ENCODE measurements around the gene EPG5.
A peak's percentile ranks its signal among the peaks of the same experiment; 100 is the strongest.
"Not testable (repeated sequence)": the region's sequence is repeated elsewhere in the genome, so short reads cannot be mapped to it uniquely, and the experiment has no call there.

EPG5 gene

GRCh38 chr18:45976974-45977373 is 9.8 kb upstream of the EPG5 start:
- no peak for TF ChIP-seq CTCF (IDR thresholded peaks at IDR 0.05; ENCODE audit: extremely low read depth, missing control alignments)

GRCh38 chr18:45976566-45976965 is 9.4 kb upstream of the EPG5 start:
- TF ChIP-seq CTCF (IDR thresholded peaks at IDR 0.05; ENCODE audit: extremely low read depth, missing control alignments): no peak
- no peak for DNase-seq (ENCODE audit: low spot score)

More at GRCh38 chr18:45976974-45977373, 9.8 kb upstream of the EPG5 start:
- no peak for DNase-seq (ENCODE audit: low spot score)

- DNase-seq (ENCODE audit: low spot score): peak; percentile 46
- TF ChIP-seq CTCF (IDR thresholded peaks at IDR 0.05; ENCODE audit: extremely low read depth, missing control alignments): peak; percentile 51
These were observed 7.0 kb upstream of the EPG5 start for GRCh38 chr18:45974088-45974536.

- not testable (repeated sequence) for DNase-seq (ENCODE audit: low spot score)
These were observed 2.2 kb downstream of the EPG5 start for GRCh38 chr18:45964913-45965312.

GRCh38 chr18:45962866-45963265 is 4.3 kb downstream of the EPG5 start:
- no peak for TF ChIP-seq CTCF (IDR thresholded peaks at IDR 0.05; ENCODE audit: extremely low read depth, missing control alignments)
- no peak for DNase-seq (ENCODE audit: low spot score)

- DNase-seq (ENCODE audit: low spot score): no peak
- no peak for TF ChIP-seq CTCF (IDR thresholded peaks at IDR 0.05; ENCODE audit: extremely low read depth, missing control alignments)
These were observed 4.7 kb downstream of the EPG5 start for GRCh38 chr18:45962461-45962860.

- not testable (repeated sequence) for DNase-seq (ENCODE audit: low spot score)
These were observed 7.6 kb downstream of the EPG5 start for GRCh38 chr18:45959484-45959883.

GRCh38 chr18:45958730-45959129 is 8.4 kb downstream of the EPG5 start:
- TF ChIP-seq CTCF (IDR thresholded peaks at IDR 0.05; ENCODE audit: extremely low read depth, missing control alignments): no peak
- DNase-seq (ENCODE audit: low spot score): no peak

- DNase-seq (ENCODE audit: low spot score): no peak
- TF ChIP-seq CTCF (IDR thresholded peaks at IDR 0.05; ENCODE audit: extremely low read depth, missing control alignments): no peak
These were observed 9.1 kb downstream of the EPG5 start for GRCh38 chr18:45958027-45958426.
